Measurements from ENCODE around the gene LAMC1.

The LAMC1 gene

DNA sequence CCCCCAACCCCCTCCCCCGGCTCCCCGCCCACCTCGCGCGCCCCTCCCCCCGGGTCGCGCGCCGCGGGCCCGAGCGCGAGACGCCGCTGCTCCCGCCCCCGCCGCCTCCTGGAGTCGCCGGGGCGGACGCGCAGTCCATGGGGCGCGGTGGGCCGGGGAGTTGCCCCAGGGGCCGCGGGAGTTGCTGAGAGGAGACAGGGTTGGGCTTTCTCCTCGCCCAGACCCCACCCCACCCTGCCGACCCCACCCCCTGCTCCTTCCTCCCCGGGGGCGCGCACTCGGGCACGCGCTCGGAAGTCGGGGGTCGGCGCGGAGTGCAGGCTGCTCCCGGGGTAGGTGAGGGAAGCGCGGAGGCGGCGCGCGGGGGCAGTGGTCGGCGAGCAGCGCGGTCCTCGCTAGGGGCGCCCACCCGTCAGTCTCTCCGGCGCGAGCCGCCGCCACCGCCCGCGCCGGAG, at the start of gene LAMC1:
LAMC1 (plus strand) TSS at position 275 of the 455 bp plus-strand sequence. CDS start 297 bp downstream, outside the sequence.
- no peak for DNase-seq (ENCODE audit: low spot score)

DNA sequence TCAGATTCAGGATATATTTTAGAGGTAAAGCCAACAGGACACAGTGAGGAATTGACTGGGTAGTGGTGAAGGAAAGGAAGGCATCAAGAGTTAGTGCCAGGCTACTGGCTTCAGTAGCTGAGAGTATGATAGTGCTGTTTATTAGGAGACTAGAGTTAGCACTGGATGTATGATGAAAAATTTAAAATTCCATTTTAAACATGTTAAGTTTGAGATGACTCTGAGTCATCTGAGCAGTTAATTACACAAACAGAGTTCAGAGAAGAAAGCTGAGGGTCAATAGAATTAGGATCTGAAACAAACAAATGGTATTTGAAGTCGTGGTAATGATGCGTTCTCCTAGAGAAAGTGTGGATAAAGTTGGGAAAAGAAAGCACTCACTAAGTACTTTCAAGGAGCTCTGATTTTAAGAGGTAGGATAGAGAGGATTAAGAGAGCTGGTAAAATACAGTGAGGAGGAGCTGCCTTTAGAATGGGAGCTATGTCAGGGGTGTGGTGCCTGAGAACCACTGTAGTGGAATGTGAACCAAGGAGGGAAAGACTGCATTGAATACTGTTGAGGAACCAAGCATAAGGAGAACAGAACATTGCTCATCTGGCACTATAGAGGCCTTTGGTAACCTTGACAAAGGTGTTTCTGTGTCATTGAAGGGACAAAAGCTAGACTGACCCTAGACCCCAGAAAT, 48.6 kb upstream of the LAMC1 start:
- DNase-seq (ENCODE audit: low spot score), result no peak

DNA sequence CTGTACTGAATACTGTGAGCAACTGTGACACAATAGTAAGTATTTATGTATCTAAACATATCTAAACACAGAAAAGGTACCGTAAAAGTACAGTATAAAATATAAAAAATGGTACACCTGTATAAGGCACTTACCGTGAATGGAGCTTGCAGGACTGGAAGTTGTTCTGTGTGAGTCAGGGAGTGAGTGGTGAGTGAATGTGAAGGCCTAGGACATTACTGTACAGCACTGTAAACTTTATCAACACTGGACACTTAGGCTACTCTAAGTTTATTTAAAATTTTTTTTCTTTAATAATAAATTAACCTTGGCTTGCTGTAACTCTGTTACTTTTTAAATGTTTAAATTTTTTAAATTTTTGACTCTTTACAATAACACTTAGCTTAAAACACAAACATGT, 45.7 kb upstream of the LAMC1 start:
- DNase-seq (ENCODE audit: low spot score), result no peak

DNA sequence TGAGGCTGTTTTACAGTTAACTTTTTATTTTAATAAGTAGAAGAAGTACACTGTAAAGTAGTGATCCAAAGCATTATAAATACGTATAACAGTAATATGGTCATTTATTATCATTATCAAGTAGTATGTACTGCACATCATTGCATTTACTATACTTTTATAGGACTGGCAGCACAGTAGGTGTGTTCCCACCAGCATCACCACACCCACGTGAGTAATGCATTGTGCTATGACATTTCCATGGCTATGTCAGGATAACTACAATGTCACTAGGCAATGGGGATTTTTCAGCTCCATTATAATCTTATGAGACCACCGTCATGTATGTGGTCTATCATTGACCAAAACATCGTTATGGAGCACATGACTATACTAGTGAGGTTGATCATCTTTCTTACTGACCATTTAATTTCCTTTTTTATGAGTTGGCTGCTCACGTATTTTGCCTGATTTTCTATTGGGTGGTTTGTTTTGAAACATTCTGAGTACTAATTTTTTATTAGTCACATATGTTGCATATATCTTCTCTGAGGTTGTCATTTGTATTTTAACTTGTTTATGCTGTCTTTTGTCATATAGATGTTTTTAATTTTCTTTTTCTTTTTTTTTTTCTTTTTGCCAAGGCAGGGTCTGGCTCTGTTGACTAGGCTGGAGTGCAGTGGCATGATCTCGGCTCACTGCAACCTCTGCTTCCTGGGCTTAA, 44.9 kb upstream of the LAMC1 start:
- DNase-seq (ENCODE audit: low spot score), result no peak

DNA sequence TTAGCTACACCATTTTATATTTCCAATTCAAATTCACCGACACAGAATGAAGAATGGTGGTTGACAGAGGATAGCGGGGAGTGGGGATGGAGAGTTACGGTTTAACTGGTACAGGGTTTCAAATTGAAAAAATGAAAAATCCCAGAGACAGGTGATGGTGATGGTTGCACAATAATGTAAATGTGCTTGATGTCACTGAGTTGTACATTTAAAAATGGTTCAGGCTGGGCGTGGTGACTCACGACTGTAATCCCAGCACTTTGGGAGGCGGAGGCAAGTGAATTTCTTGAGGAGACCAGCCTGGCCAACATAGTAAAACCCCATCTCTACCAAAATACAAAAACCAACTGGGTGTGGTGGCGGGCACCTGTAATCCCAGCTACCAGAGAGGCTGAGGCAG, 39.1 kb upstream of the LAMC1 start:
- no peak for DNase-seq (ENCODE audit: low spot score)

DNA sequence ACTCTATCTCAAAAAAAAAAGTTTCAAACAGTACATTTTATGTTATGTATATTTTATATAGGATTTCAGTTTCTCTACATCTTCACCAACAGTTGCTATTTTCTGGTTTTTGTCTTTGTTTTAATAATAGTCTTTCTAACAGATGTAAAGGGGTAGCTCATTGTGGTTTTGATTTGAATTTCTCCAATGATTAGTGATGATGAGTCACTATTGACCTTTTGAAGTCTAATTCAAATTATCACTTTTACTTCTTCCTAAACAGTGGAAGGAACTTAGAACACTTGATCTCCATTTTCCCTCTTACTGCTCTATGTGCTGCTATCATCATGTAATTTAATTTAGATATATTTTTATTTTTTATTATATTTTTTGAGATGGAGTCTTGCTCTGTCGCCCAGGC, 38.6 kb upstream of the LAMC1 start:
- DNase-seq (ENCODE audit: low spot score), result no peak

DNA sequence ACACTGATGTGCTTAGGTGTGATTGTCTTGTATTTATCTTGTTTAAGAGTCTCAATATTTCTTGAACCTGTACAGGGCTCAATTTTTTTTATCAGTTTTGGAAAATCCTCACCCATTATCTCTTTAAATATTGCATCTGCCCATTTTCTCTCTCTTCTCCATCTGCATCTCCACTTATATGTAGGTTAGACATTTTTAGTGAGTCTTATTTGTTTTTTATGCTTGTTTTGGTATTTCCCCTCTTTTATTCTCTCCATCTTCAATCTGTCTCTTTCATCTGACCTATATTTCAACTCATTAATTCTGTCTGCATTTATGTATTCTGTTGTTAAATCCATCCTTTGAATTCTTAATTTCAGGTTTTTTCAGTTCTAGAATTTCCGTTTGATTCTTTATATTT, 37.3 kb upstream of the LAMC1 start:
- no peak for DNase-seq (ENCODE audit: low spot score)

DNA sequence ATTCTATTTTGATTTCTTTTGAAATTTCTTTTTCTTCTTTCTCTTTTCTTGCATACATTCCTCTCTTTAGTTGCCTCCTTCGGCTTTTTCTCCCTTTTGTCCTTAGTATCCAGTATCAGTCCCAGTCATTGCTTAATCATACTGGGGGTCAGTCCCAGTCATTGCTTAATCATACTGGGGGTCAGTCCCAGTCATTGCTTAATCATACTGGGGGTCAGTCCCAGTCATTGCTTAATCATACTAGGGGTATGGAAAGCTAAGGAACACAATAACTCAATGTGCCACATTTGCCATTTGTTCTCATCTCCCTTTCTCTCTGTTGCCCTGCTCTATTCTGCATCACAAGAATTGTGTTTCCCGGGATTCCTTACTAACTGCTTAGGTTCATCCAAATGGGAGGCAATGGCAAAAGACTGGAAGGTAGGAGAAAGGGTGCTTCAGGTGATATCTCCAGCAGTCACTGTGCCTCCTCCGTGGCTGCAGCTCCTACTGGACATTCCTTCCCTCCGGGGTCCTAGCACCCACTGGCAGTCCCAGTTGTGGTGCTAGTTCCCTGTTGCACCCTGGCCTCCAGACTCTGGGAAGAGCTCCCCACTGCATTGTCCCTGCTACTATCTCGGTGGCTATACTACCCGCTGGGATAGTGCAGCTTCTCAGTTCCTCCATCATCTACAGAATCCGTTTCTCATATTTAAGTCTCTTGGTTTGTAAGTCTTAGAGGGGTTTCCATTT, 32.6 kb upstream of the LAMC1 start:
- no peak for DNase-seq (ENCODE audit: low spot score)

DNA sequence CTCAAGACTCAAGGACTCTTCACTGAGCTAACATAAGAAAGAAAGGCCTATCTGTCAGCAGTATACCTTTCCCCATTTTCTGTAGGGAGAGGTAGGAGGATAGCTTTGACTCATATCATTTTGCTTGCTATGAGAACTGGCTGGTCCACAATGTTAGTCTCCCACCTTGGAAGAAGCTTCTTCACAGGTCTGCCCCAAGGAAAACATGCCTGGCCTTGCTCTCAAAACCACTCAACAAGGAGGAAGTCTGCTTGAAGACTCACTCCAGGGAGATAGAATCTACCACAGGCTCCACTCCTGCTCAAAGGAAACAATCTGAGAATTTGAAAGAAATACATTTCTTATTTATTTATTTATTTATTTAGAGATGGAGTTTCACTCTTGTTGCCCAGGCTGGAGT, 29.5 kb upstream of the LAMC1 start:
- DNase-seq (ENCODE audit: low spot score), result no peak

DNA sequence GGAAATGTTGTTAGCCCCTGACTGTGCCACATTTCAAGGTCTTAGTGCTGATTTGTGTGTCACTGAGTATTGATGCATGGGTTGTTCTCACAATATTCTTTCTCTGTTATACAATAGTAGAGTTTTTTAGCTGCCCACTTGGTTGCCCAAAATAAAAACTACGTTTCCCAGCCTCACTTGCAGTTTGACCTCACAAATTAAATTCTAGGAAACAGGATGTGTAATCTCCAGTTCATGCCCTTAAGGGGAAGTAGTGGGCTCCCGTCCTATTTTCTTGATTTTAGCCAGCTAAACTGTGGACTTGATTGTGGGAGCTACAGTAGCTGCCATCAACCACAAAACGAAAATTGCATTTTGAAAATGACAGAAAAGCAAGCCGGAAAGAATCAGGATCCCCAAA, 27.3 kb upstream of the LAMC1 start:
- DNase-seq (ENCODE audit: low spot score), result no peak

DNA sequence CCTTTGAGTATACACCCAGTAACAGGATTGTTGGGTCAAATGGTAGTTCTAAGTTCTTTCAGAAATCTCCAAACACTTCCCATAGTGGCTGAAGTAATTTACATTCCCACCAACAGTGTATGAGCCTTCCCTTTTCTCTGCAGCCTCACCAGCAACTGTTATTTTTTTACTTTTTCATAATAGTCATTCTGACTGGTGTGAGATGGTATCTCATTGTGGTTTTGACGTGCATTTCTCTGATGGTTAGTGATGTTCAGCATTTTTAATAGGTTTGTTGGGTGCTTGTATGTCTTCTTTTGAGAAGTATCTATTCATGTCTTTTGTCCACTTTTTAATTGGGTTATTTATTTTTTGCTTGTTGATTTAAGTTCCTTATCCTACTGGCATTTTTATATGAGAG, 26.4 kb upstream of the LAMC1 start:
- DNase-seq (ENCODE audit: low spot score), result no peak

DNA sequence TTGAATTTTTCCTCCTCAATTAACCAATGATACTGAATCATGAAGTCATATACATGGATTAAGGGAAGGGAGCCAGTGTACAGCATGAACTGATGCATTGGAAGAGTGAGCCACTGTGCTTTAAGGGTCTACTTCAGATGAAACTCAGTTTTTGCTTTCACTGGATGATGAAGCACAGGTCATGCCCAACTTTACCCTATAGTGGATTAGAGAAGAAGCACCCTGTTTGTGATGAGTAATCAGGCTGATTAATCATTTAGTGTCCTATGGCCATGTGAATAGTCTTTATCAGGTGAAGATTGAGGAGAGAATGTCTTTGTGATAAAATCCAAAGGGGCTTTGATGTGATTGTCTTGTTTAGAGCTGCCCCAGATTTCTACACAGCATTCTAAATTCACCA, 24.7 kb upstream of the LAMC1 start:
- DNase-seq (ENCODE audit: low spot score), result no peak

DNA sequence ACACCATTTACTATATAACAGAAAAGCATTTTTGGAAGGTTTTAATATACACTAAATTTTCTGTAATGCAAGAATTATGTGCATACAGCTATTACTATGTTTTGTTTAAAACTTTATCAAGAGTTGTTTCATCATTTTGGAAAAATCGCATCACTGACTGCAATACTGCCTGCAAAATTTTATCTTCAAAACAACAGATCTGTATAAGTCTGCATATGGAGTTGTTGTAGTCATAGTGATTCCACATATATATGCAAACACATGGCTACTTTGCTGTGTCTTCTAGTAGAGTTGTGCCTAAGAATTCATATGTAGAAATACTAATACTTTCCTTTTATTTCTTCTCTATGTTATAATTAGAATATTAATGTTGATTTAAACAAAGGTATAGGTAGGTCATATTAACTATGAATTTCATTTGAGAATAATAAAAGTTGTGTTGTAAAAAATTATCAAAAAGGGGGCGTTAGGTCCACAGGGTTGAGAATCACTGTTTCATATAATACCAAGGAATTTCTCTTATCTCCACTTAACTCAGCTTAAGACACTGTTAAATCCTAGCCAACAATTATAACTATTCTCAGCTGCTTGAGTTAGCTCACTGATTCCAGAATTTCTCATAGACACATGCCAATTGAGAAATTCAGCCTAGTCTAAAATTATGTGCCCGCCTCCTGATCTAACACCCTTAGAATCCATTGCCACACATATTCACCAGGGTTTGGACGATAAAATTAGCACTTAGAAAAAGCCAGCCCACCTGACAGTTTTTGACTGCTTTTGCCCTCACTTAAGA, 22.9 kb upstream of the LAMC1 start:
- DNase-seq (ENCODE audit: low spot score), result no peak

DNA sequence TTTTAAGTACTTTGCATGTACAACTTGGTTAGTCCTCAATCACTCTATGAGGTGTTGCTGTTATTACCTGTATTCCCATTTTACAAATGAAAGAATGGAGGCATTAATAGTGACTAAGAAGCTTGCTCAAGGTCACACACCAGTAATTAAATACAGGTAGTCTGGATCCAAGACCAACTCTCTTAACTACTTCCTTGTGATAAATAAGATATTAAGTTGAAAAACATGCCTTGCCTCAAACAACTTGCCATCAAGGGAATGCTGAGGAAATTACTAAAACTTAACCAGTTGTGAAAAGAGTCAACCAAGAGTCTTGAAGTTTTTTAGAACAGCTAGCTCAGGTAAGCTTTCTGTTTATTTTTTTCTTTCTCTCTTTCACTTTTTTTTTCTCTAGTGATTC, 21.0 kb upstream of the LAMC1 start:
- no peak for DNase-seq (ENCODE audit: low spot score)

DNA sequence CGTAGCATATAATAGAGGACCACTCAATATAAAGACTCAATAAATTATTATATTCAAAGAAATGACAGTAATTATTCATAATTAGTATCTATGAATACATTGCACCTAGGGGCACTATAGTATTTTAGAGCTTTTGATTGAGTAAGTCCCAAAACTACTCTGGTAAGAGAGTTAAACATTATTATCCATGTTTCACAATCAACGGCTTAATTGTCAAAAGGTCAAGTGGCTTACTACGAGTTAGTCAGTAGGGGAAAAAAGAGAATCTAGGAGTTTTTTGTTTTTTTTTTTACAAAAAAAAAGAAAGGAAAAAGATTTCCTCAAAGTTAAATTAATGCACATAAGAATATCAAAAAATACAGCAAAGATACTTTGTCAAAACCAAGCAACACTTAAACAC, 20.4 kb upstream of the LAMC1 start:
- no peak for DNase-seq (ENCODE audit: low spot score)

DNA sequence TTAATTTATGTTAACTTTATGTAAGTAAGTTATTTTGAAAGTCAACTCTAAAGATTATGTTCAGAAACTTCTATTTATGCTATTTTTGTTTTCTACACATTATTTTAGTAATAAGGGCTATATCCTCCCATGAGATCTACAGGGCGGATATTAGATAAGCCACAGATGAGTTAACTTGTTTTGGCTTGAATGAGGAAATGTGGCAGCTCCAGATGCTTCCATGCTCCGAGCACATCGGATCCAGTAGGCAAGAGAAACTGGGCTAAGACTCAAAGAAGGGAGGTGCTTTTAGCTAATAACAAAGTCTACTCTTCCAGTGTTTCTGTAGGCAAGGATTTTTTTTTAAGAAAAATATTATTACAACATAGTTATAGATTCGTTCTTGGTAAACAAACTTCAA, 20.0 kb upstream of the LAMC1 start:
- DNase-seq (ENCODE audit: low spot score), result no peak

DNA sequence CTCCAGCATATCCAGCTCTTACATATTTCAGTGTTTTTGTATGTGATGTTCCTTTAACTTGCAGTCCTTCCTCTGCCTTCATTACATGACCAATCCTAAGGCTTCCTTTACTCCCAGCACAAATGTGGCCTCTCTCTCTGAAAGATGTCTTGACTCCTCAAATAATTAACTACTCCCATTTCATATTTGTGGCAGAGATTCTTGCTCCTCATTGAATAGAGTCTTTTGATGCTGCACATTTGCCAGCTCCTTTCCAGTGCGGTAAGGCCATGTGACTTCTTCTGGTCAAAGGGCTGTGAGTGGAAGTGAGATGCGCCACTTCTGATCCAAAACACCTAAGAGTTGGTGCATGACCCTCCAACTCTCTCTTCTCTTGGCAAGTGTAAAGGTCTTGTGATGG, 19.1 kb upstream of the LAMC1 start:
- no peak for DNase-seq (ENCODE audit: low spot score)

DNA sequence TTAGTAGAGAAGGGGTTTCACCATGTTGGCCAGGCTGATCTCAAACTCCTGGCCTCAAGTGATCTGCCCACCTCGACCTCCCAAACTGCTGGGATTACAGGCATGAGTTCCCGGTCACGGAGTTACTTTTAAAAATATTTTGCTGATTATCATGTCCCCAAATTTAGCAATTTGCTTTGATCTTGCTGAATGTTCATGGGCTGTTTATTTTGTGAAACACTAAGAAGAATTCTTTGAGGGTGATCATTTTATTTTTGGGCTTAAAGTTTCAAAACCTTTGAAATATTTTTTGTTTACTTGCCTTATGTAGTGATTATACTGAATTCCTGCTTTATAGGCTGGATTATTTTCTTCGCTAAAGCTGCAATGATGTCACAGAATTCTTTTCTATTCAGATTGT, 11.4 kb upstream of the LAMC1 start:
- no peak for DNase-seq (ENCODE audit: low spot score)

DNA sequence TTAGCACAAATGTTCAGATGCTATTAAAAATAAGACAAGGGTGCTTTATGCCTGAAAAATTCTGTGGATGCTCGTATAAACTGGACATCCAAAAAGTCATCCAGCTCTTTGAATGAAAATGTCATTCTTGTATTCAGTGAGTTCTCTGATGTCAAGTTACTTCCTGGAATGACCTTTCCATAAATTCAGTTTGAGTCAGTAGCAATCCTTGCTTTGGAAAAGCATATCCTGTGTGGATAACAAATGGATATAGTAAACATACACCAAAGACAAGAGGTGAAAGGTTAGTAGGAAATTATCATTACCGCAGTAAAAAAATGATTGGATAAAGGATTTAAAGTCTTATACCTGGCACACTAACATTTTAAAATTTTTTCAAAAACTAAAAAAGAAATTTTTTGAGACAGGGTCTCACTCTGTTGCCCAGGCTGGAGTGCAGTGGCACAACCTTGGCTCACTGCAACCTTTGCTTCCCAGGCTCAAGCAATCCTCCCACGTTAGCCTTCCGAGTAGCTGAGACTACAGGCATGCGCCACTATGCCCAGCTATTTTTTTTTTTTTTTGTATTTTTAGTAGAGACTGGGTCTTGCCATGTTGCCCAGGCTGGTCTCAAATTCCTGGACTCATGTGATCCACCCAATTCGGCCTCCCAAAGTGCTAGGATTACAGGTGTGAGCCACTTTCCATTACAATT, 10.8 kb upstream of the LAMC1 start:
- DNase-seq (ENCODE audit: low spot score), result no peak

DNA sequence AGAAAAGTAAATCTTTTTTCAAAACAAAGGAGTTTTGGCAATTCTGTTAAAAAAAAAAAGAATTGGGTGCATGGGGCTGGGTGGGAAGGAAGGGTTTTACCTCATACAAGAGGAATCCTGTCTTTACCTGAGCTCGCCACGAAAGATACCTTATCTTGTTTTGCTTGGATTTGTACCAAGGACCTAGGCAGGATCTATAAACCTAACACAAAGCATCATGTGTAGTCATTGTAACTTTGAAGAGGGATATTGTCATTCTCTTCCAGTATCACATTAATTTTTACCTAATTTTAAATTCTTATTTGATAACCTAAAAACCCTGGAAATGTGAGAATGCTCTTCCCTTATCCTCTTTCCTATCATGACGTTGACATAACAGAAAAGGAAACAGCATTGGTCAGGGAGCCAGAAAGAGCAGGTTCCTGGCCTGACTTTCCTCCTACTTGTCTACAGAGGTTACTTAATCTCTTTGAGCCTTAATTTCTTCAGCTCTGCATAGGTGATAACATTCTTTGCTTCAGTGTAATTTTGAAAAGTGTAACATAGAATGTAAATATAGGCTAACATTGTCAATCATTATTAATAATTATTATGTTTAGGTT, 4.0 kb upstream of the LAMC1 start:
- DNase-seq (ENCODE audit: low spot score), result no peak

DNA sequence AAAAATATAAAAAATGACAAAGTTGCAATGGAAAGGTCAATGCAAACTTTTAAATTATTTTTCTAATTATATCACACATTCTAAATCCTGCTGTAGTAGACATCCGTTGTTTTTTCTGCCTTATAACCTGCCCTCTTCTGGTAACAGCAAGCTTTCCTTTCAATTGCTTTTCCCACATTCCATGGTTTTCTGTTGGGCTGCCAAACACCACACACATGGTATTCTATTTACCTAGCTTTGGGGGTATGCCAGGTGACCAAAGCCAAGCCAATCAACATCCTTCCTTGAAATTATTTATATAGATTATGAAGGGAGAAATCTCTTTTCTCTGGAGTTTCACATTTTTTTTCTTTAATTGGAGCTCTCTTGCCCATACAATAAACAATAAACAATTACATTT, 3.4 kb upstream of the LAMC1 start:
- no peak for DNase-seq (ENCODE audit: low spot score)

All from pons (tissue), 1 donor.